MG63 (cell line): ENCODE measurements around the gene CYP2W1. TPM values are rescaled to one million over a fixed set of nuclear protein-coding genes. Genes with fewer than 3 reads are reported as not detected.
A peak's percentile ranks its signal among the peaks of the same experiment; 100 is the strongest.
"Not testable (repeated sequence)": the region's sequence is repeated elsewhere in the genome, so short reads cannot be mapped to it uniquely, and the experiment has no call there.

Source experiments
- DNase-seq: peaks from one replicate; pipeline ENCODE4 v3.0.0-alpha.2; 2020
- H3K27me3 ChIP-seq: fragments of 250-450 bp; sonication (Bioruptor Pico); 2 replicates; pipeline ENCODE4 v1.5.1; 2020; ENCODE audit warnings: mild to moderate bottlenecking, moderate library complexity
- H3K36me3 ChIP-seq: fragments of 250-450 bp; sonication (Bioruptor Pico); 2 replicates; pipeline ENCODE4 v1.5.1; 2020; ENCODE audit warnings: mild to moderate bottlenecking, moderate library complexity
- H3K4me3 ChIP-seq: fragments of 250-450 bp; sonication (Bioruptor Pico); 2 replicates; pipeline ENCODE4 v1.5.1; 2020; ENCODE audit warnings: mild to moderate bottlenecking, moderate library complexity
- H3K9me3 ChIP-seq: fragments of 250-450 bp; sonication (Bioruptor Pico); 2 replicates; pipeline ENCODE4 v1.5.1; 2020; ENCODE audit warnings: mild to moderate bottlenecking, moderate library complexity
- total RNA-seq: library from RNA; depleted of rRNA; stranded (reverse); fragments of >200 nt; shearing (Covaris generic); gene quantifications from 2 replicates; pipeline ENCODE4 v1.2.3, GENCODE V29; 2014; ENCODE audit warnings: low replicate concordance

Gene CYP2W1
- total RNA-seq, 1 experiment from 2014 or later: not detected

- not testable (repeated sequence) for H3K27me3 ChIP-seq, DNase-seq, H3K9me3 ChIP-seq, H3K36me3 ChIP-seq, H3K4me3 ChIP-seq
Observed at GRCh38 chr7:960972-961371, 22.0 kb upstream of the CYP2W1 start.

GRCh38 chr7:961546-962400 lies 21.2 kb upstream of the CYP2W1 start:
- Histone ChIP-seq H3K4me3 (no peak overlapping the region), H3K9me3 (no peaks in the 10 kb centered on the region), H3K36me3 (peaks cover 2% of the 10 kb centered on the region; the same call in 1 of the 2 replicates), H3K27me3 (no peaks in the 10 kb centered on the region)
- DNase-seq: no peak

GRCh38 chr7:962401-963081 lies 20.4 kb upstream of the CYP2W1 start:
- H3K4me3 ChIP-seq: no peak overlapping the region
- DNase-seq: no peak
- H3K9me3 ChIP-seq: no peaks in the 10 kb centered on the region
- H3K36me3 ChIP-seq: peaks cover 9% of the 10 kb centered on the region
- no peaks in the 10 kb centered on the region for H3K27me3 ChIP-seq

GRCh38 chr7:963236-964078 lies 19.5 kb upstream of the CYP2W1 start:
- no peak for DNase-seq
- Histone ChIP-seq H3K9me3 (no peaks in the 10 kb centered on the region), H3K27me3 (no peaks in the 10 kb centered on the region), H3K36me3 (peaks cover 16% of the 10 kb centered on the region), H3K4me3 (no peak overlapping the region)

GRCh38 chr7:964401-965231 lies 18.4 kb upstream of the CYP2W1 start:
- Histone ChIP-seq H3K4me3 (no peak overlapping the region), H3K9me3 (no peaks in the 10 kb centered on the region), H3K36me3 (peaks cover 25% of the 10 kb centered on the region), H3K27me3 (no peaks in the 10 kb centered on the region)
- DNase-seq: peak; percentile 59

GRCh38 chr7:966291-967069 lies 16.5 kb upstream of the CYP2W1 start:
- Histone ChIP-seq H3K36me3 (peaks cover 31% of the 10 kb centered on the region), H3K27me3 (no peaks in the 10 kb centered on the region), H3K9me3 (no peaks in the 10 kb centered on the region), H3K4me3 (no peak overlapping the region)
- no peak for DNase-seq

- Histone ChIP-seq H3K27me3 (no peaks in the 10 kb centered on the region), H3K9me3 (no peaks in the 10 kb centered on the region), H3K4me3 (no peak overlapping the region), H3K36me3 (peaks cover 41% of the 10 kb centered on the region)
- no peak for DNase-seq
Observed at GRCh38 chr7:967361-968082, 15.5 kb upstream of the CYP2W1 start.

GRCh38 chr7:968205-969105 lies 14.5 kb upstream of the CYP2W1 start:
- Histone ChIP-seq H3K9me3 (no peaks in the 10 kb centered on the region), H3K27me3 (no peaks in the 10 kb centered on the region), H3K4me3 (no peak overlapping the region), H3K36me3 (peaks cover 50% of the 10 kb centered on the region)
- no peak for DNase-seq

GRCh38 chr7:969403-969802 lies 13.6 kb upstream of the CYP2W1 start:
- DNase-seq: no peak
- H3K4me3 ChIP-seq: no peak overlapping the region
- no peaks in the 10 kb centered on the region for H3K27me3 ChIP-seq
- H3K36me3 ChIP-seq: peaks cover 52% of the 10 kb centered on the region
- no peaks in the 10 kb centered on the region for H3K9me3 ChIP-seq

GRCh38 chr7:970744-971143 lies 12.2 kb upstream of the CYP2W1 start:
- peaks cover 56% of the 10 kb centered on the region for H3K36me3 ChIP-seq

GRCh38 chr7:972110-972509 lies 10.9 kb upstream of the CYP2W1 start:
- Histone ChIP-seq H3K36me3 (peaks cover 51% of the 10 kb centered on the region), H3K4me3 (no peak overlapping the region), H3K27me3 (no peaks in the 10 kb centered on the region), H3K9me3 (no peaks in the 10 kb centered on the region)
- DNase-seq: no peak

More at GRCh38 chr7:970744-971143, 12.2 kb upstream of the CYP2W1 start:
- no peaks in the 10 kb centered on the region for H3K9me3 ChIP-seq
- no peak for DNase-seq
- H3K27me3 ChIP-seq: no peaks in the 10 kb centered on the region
- no peak overlapping the region for H3K4me3 ChIP-seq

GRCh38 chr7:972676-973309 lies 10.2 kb upstream of the CYP2W1 start:
- Histone ChIP-seq H3K9me3 (no peaks in the 10 kb centered on the region), H3K27me3 (no peaks in the 10 kb centered on the region), H3K4me3 (no peak overlapping the region), H3K36me3 (peaks cover 44% of the 10 kb centered on the region)
- no peak for DNase-seq

GRCh38 chr7:973312-973711 lies 9.7 kb upstream of the CYP2W1 start:
- Histone ChIP-seq H3K27me3 (no peaks in the 10 kb centered on the region), H3K36me3 (peaks cover 41% of the 10 kb centered on the region), H3K9me3 (no peaks in the 10 kb centered on the region), H3K4me3 (no peak overlapping the region)
- DNase-seq: no peak

GRCh38 chr7:974172-974571 lies 8.8 kb upstream of the CYP2W1 start:
- H3K9me3 ChIP-seq: no peaks in the 10 kb centered on the region
- peak overlapping the region; percentile 100 for H3K4me3 ChIP-seq
- no peaks in the 10 kb centered on the region for H3K27me3 ChIP-seq
- no peak for DNase-seq
- peaks cover 33% of the 10 kb centered on the region for H3K36me3 ChIP-seq
